Lung (tissue), 12 donors: Measurements from ENCODE around the gene S100A10. TPM values are rescaled to one million over a fixed set of nuclear protein-coding genes. Genes with fewer than 3 reads are reported as not detected.

Experiments
- ATAC-seq: fragments of 200-7000 bp; cut with Tn5 transposase; one replicate; pipeline ENCODE4 v1.9.1; 2020; ENCODE audit warnings: moderate number of reproducible peaks; ENCODE audit not compliant: insufficient read depth, low FRiP score
- DNase-seq, 3 donors: peaks; one replicate each; pipeline ENCODE4 v3.0.0-alpha.2; 2013 to 2017
- H3K27ac ChIP-seq, 2 donors: one replicate each; pipeline ENCODE4 v1.5.1; 2013; ENCODE audit warnings: mild to moderate bottlenecking in 2 of 2, moderate library complexity in 2 of 2, control low read depth in 1 of 2, inconsistent platforms in 1 of 2, low read depth in 1 of 2, low read length in 1 of 2
- H3K27me3 ChIP-seq, 3 donors: one replicate each; pipeline ENCODE4 v1.5.1; 2013; ENCODE audit warnings: low read length in 2 of 3; ENCODE audit not compliant: control insufficient read depth in 3 of 3, insufficient read depth in 3 of 3
- H3K36me3 ChIP-seq, 4 donors: one replicate each; pipeline ENCODE4 v1.5.1; 2013; ENCODE audit warnings: low read length in 4 of 4, mild to moderate bottlenecking in 1 of 4, moderate library complexity in 1 of 4; ENCODE audit not compliant: control insufficient read depth in 4 of 4, insufficient read depth in 4 of 4
- H3K4me1 ChIP-seq, 5 donors: one replicate each; pipeline ENCODE4 v1.5.1; 2013; ENCODE audit warnings: low read length in 5 of 5, mild to moderate bottlenecking in 2 of 5, moderate library complexity in 1 of 5; ENCODE audit not compliant: control insufficient read depth in 5 of 5, insufficient read depth in 5 of 5
- H3K4me3 ChIP-seq: one replicate; pipeline ENCODE4 v1.5.1; 2013; ENCODE audit warnings: mild to moderate bottlenecking, control low read depth, moderate library complexity
- H3K9ac ChIP-seq, 2 donors: one replicate each; pipeline ENCODE4 v1.5.1; 2013; ENCODE audit warnings: low read length in 2 of 2, control low read depth in 1 of 2; ENCODE audit not compliant: insufficient read depth in 1 of 2
- H3K9me3 ChIP-seq, 4 donors: one replicate each; pipeline ENCODE4 v1.5.1; 2013; ENCODE audit warnings: low read length in 3 of 4, mild to moderate bottlenecking in 1 of 4, moderate library complexity in 1 of 4; ENCODE audit not compliant: control insufficient read depth in 4 of 4, insufficient read depth in 3 of 4
- CTCF ChIP-seq: IDR thresholded peaks from 2 replicates; pipeline ENCODE4 v1.5.1; 2012; ENCODE audit warnings: mild to moderate bottlenecking; ENCODE audit errors: control extremely low read depth, extremely low read depth
- WGBS, 2 donors: extraction: QIAGEN DNeasy Blood & Tissue Kit; methylation state at CpG; one replicate each; pipeline ENCODE4 v1.1.7; 2013; 5-methylcytosine and 5-hydroxymethylcytosine counted together
- polyA plus RNA-seq, 2 donors: library from polyadenylated mRNA; stranded (reverse); fragments of 200-250 nt; gene quantifications; one replicate each; pipeline ENCODE4 v1.2.1, GENCODE V29; 2013
- total RNA-seq, 2 donors: library from RNA; depleted of rRNA in 1 of 2; stranded (reverse); fragments of >200 nt in 1 of 2; gene quantifications; one replicate each; pipeline ENCODE4 v1.2.1, GENCODE V29; 2014 to 2021
- donor health status: control.
- donor health status: control.
- donor health status: Bipolar disorder and iron deficiency.
- donor health status: healthy.
- donor health status: DM: yes; HTN: yes; CAD: no.

The S100A10 gene
- total and polyA plus RNA-seq, 4 donors = 205 to 1,003 (median 674) TPM

GRCh38 chr1:151986501-151987190, 7.0 kb downstream of the S100A10 start:
- no peak for DNase-seq
- no peak overlapping the region for H3K9ac ChIP-seq
- H3K27ac ChIP-seq = no peak overlapping the region
- H3K4me1 ChIP-seq = peaks cover 11 to 37% (median 29%) of the 10 kb centered on the region in 5 donors
- H3K9me3 ChIP-seq = no peaks in the 10 kb centered on the region
- no peaks in the 10 kb centered on the region for H3K27me3 ChIP-seq
- peaks cover 27 to 39% (median 34%) of the 10 kb centered on the region in 4 donors for H3K36me3 ChIP-seq
- ATAC-seq = no peak
- H3K4me3 ChIP-seq = no peak overlapping the region
- WGBS, 2 donors = 87 to 90% methylated on average over 8 of the region's 8 CpGs
- TF ChIP-seq CTCF = no peak

GRCh38 chr1:151985768-151986167, 7.9 kb downstream of the S100A10 start:
- 97 to 100% methylated on average over 1 of the region's 1 CpG for WGBS, 2 donors
- H3K9me3 ChIP-seq = no peaks in the 10 kb centered on the region
- no peak for TF ChIP-seq CTCF
- ATAC-seq (no peak), DNase-seq (no peak)
- peaks cover 9 to 29% (median 24%) of the 10 kb centered on the region in 5 donors for H3K4me1 ChIP-seq
- no peak overlapping the region for H3K27ac ChIP-seq
- no peak overlapping the region for H3K4me3 ChIP-seq
- no peak overlapping the region for H3K9ac ChIP-seq
- H3K36me3 ChIP-seq = peaks cover 31 to 44% (median 40%) of the 10 kb centered on the region in 4 donors
- H3K27me3 ChIP-seq = no peaks in the 10 kb centered on the region

- Histone ChIP-seq H3K9ac (no peak overlapping the region), H3K4me3 (no peak overlapping the region), H3K36me3 (peaks cover 31 to 45% (median 40%) of the 10 kb centered on the region in 4 donors), H3K27me3 (no peaks in the 10 kb centered on the region), H3K27ac (no peak overlapping the region), H3K9me3 (no peaks in the 10 kb centered on the region), H3K4me1 (peaks cover 6 to 25% (median 21%) of the 10 kb centered on the region in 5 donors)
- WGBS, 2 donors = 88 to 90% methylated on average over 2 of the region's 2 CpGs
- no peak for TF ChIP-seq CTCF
- no peak for ATAC-seq
- DNase-seq = no peak
Observed at GRCh38 chr1:151985270-151985669, 8.4 kb downstream of the S100A10 start.
